Lower leg skin (tissue), 4 donors: Measurements from ENCODE around the gene GNAL. TPM values are rescaled to one million over a fixed set of nuclear protein-coding genes. Genes with fewer than 3 reads are reported as not detected.

Experiments
- DNase-seq, 2 donors: peaks; one replicate each; pipeline ENCODE4 v3.0.0-alpha.2; 2019; ENCODE audit warnings: low spot score in 2 of 2
- H3K4me3 ChIP-seq: fragments of 200-600 bp; sonication (generic); 2 replicates; pipeline ENCODE4 v1.5.1; 2017; ENCODE audit warnings: mild to moderate bottlenecking, low read depth; ENCODE audit not compliant: poor library complexity, severe bottlenecking
- CTCF ChIP-seq, 3 donors: fragments of 450-650 bp; IDR thresholded peaks; one replicate each; pipeline ENCODE4 v1.5.1; 2016; ENCODE audit warnings: antibody characterized with exemption in 3 of 3, mild to moderate bottlenecking in 3 of 3, moderate library complexity in 2 of 3
- POLR2A ChIP-seq, 2 donors: fragments of 450-650 bp; IDR thresholded peaks; one replicate each; pipeline ENCODE4 v1.6.1; 2016 to 2017; ENCODE audit warnings: antibody characterized with exemption in 2 of 2, mild to moderate bottlenecking in 1 of 2, moderate library complexity in 1 of 2
- WGBS, 2 donors: methylation state at CpG; one replicate each; pipeline ENCODE4 v1.1.5; 2018; 5-methylcytosine and 5-hydroxymethylcytosine counted together
- intact Hi-C: fragments of 100-400 bp; cut with DNase I; formaldehyde crosslinking; loops from one replicate; pipeline ENCODE4 v1.15.0; 2023; ENCODE audit warnings: low total_unique reads
- total RNA-seq, 4 donors: library from RNA; depleted of rRNA; stranded (reverse); fragments of >200 nt; gene quantifications; one replicate each; pipeline ENCODE4 v1.1.0, GENCODE V29; 2016

Gene GNAL
- total RNA-seq, 4 donors from 2014 or later: 12.3 to 15.9 (median 14.5) TPM

DNA sequence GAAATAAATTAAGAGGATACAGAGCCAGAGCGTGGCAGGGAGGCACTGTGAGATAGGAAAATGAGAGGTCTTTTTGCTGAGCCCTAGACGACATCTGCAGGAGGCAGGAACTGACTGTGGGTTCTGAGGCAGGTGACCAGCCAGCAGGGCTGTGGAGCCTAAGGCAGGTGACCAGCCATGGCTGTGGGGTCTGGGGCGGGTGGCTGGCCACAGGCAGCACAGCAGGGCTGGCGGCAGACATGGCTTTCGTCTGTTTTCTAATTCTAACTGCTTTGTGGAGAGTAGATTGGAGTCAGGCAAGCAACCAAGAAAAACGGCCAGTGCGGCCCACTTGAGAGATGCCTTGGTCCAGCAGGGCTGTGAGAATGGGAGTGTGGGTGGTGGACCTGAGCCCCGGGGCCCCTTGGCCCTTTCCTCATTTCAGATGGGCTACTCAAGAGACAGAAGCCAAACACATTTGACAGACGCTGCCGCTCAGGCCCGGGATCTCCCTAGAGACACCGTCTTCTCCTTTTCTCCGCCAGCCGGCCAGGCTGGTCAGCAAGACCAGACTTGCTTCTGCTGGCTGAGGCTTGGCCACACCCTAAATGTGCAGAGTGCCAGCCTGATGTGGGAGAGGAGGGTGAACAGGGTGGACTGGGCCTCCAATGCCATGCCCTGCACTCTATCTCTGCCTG is 19.7 kb upstream of the GNAL start:
- DNase-seq: peak in 1 of 2 donors; percentile 46
- intact Hi-C loops: loop anchor here (5.0 kb wide), 1 partner anchor 753 kb away; no protein-coding TSS in a partner anchor
- WGBS, 2 donors: 50 to 64% methylated on average over 14 of the region's 14 CpGs
- no peak overlapping the region for H3K4me3 ChIP-seq
- TF ChIP-seq POLR2A (IDR thresholded peaks at IDR 0.05): no peak
- TF ChIP-seq CTCF (IDR thresholded peaks at IDR 0.05): no peak

GRCh38 chr18:11669948-11670275 is 19.2 kb upstream of the GNAL start:
- no peak overlapping the region for H3K4me3 ChIP-seq
- WGBS, 2 donors: 59 to 68% methylated on average over 9 to 10 of the region's 10 CpGs
- DNase-seq: no peak
- intact Hi-C loops: loop anchor here (5.0 kb wide), 1 partner anchor 752 kb away; no protein-coding TSS in a partner anchor
- TF ChIP-seq CTCF (IDR thresholded peaks at IDR 0.05) (no peak), POLR2A (IDR thresholded peaks at IDR 0.05) (no peak)

- TF ChIP-seq POLR2A (IDR thresholded peaks at IDR 0.05): no peak
- no peak for TF ChIP-seq CTCF (IDR thresholded peaks at IDR 0.05)
These were observed 17.9 kb upstream of the GNAL start for GRCh38 chr18:11671156-11671555.

DNA sequence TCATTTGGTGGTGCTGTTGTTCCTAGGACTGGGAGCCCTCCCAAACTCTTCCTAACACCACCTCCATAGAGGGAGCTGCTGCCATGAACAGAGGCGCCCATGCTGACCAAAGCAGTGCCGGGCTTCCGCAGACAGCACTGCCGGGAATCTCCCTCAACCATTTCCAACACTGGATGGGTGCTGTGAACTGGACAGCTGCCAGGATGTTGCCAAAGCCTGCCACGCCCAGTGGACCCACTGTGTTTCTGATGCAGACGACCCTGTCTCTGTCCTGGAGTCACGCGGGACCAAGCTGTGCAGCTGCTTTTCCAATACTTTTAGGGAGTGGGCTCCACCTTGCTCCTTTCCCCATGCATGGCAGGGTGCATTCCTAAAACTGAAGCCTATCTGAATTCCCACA is 16.9 kb upstream of the GNAL start:
- WGBS, 2 donors: 90 to 96% methylated on average over 8 of the region's 8 CpGs
- intact Hi-C loops: no loop called here
- DNase-seq: no peak
- TF ChIP-seq CTCF (IDR thresholded peaks at IDR 0.05): no peak
- TF ChIP-seq POLR2A (IDR thresholded peaks at IDR 0.05): no peak
- no peak overlapping the region for H3K4me3 ChIP-seq

More at GRCh38 chr18:11671156-11671555, 17.9 kb upstream of the GNAL start:
- DNase-seq: no peak
- WGBS, 2 donors: 72 to 78% methylated on average over 8 of the region's 8 CpGs
- intact Hi-C loops: no loop called here
- H3K4me3 ChIP-seq: no peak overlapping the region

DNA sequence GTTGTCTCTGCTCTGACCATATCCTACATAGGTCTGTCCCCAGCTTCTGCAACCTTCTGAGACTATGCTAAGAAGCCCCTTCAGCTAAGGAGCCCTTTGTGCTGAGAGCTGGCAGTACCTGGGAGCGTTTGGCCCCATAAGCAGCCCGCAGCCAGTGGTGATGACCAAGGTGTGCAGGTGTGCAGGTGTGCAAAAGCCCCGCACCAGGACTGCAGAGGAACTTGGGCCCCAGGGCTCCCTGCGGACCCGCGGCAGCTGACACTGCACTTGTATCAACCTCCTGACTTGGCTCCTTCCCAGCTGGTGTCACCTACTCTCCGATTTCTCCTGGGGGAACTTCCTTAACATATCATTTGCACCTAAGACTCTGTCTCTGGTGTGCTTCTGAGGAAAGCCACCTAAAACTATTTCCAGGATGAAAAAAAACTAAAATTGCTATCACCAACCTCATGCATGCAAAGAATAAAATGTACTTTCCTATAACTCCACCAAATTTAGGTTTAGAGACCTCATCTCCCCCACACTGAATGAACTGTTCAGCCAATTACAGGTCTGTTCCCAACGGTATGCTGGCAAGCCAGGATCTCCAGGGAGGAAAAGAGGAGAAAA is 16.1 kb upstream of the GNAL start:
- intact Hi-C loops: no loop called here
- H3K4me3 ChIP-seq: no peak overlapping the region
- no peak for DNase-seq
- 59 to 70% methylated on average over 8 of the region's 8 CpGs for WGBS, 2 donors
- no peak for TF ChIP-seq POLR2A (IDR thresholded peaks at IDR 0.05)
- TF ChIP-seq CTCF (IDR thresholded peaks at IDR 0.05): no peak
